SU-DHL-6 (cell line): Measurements from ENCODE around the gene MORC2.

Source experiments
- CTCF ChIP-seq: fragments of 200-600 bp; sonication (generic); IDR thresholded peaks from one replicate; pipeline ENCODE4 v1.5.1; 2017; ENCODE audit warnings: antibody characterized with exemption, mild to moderate bottlenecking, low read length, moderate library complexity; ENCODE audit not compliant: insufficient read depth, poor library complexity, severe bottlenecking
- EZH2phosphoT487 ChIP-seq: fragments of 200-600 bp; sonication (generic), shearing (Covaris generic); conservative IDR thresholded peaks from 2 replicates; pipeline ENCODE4 v1.6.1; 2018; ENCODE audit warnings: mild to moderate bottlenecking, antibody characterized with exemption, low read length, moderate library complexity, mixed read lengths

DNA sequence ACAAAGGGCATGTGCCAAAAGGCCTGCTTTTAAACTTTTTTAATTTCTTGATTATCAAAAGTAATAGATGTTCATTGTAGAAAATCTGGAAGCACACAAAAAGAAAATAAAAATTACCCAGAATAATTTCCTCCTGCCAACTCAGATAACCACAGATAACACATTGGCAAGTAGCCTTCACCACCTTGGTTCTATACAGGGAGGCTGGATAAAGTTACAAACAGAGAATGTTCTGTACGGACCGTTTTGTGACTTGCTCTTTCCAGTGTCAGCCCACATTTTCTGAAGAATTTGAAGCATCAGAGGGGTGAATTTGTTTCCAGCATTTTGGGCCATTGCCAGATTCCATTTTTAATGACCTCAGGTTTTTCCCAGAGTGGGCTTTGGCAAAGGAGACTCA is 24.0 kb upstream of the MORC2 start:
- TF ChIP-seq EZH2phosphoT487 (no peak), CTCF (no peak)
